OCI-LY7 (cell line): Measurements from ENCODE around the gene CDK5R1. TPM values are rescaled to one million over a fixed set of nuclear protein-coding genes. Genes with fewer than 3 reads are reported as not detected.

Experiments used
- BruUV-seq: library from RNA; stranded (reverse); fragments of 400-500 nt; replicated peaks from 2 replicates; lab custom pipeline; 2021; lab: Mats Ljungman, UMichigan
- CTCF ChIA-PET: fragments of 300-600 bp; sonication (Branson Sonifier 250); formaldehyde crosslinking; loops from one replicate; lab custom pipeline; 2022; ENCODE audit warnings: antibody characterized with exemption; ENCODE audit not compliant: unreplicated experiment; lab: Charles Lee
- POLR2A ChIA-PET: fragments of 300-600 bp; sonication (Branson Sonifier 250); formaldehyde crosslinking; loops from one replicate; lab custom pipeline; 2022; ENCODE audit warnings: antibody characterized with exemption; lab: Charles Lee
- DNase-seq: peaks from one replicate; pipeline ENCODE4 v3.0.0-alpha.2; 2015; ENCODE audit warnings: low spot score
- H2AFZ ChIP-seq: fragments of 200-600 bp; sonication (generic), shearing (Covaris generic); 2 replicates; pipeline ENCODE4 v1.6.1; 2014; ENCODE audit warnings: mild to moderate bottlenecking, antibody characterized with exemption, low read length, moderate library complexity
- H3K27ac ChIP-seq: fragments of 200-600 bp; sonication (generic); 2 replicates; pipeline ENCODE4 v1.5.1; 2014; ENCODE audit warnings: mixed run types, low read depth, mild to moderate bottlenecking, moderate library complexity, low read length, inconsistent platforms; ENCODE audit not compliant: poor library complexity, severe bottlenecking
- H3K36me3 ChIP-seq: fragments of 200-600 bp; sonication (generic); 2 replicates; pipeline ENCODE4 v1.6.1; 2014; ENCODE audit warnings: mild to moderate bottlenecking, antibody characterized with exemption, low read length, moderate library complexity, mixed read lengths; ENCODE audit not compliant: insufficient read depth
- H3K4me1 ChIP-seq: fragments of 200-600 bp; sonication (generic); 2 replicates; pipeline ENCODE4 v1.5.1; 2014; ENCODE audit warnings: mild to moderate bottlenecking, low read length; ENCODE audit not compliant: insufficient read depth, poor library complexity, severe bottlenecking
- H3K4me2 ChIP-seq: fragments of 200-600 bp; sonication (generic); 2 replicates; pipeline ENCODE4 v1.6.1; 2014; ENCODE audit warnings: mild to moderate bottlenecking, low read length
- H3K4me3 ChIP-seq: fragments of 200-600 bp; sonication (generic); 2 replicates; pipeline ENCODE4 v1.5.1; 2014; ENCODE audit warnings: mild to moderate bottlenecking, low read depth, low read length; ENCODE audit not compliant: poor library complexity, severe bottlenecking
- H3K79me2 ChIP-seq: fragments of 200-600 bp; sonication (generic); 2 replicates; pipeline ENCODE4 v1.6.1; 2016; ENCODE audit warnings: low read depth, mild to moderate bottlenecking, low read length, moderate library complexity, mixed read lengths; ENCODE audit not compliant: insufficient read depth
- H3K9me2 ChIP-seq: fragments of 200-600 bp; sonication (generic); 2 replicates; pipeline ENCODE4 v1.6.1; 2016; ENCODE audit warnings: mild to moderate bottlenecking, low read length, mixed read lengths; ENCODE audit not compliant: insufficient read depth
- H3K9me3 ChIP-seq: fragments of 200-600 bp; sonication (generic); 2 replicates; pipeline ENCODE4 v1.6.1; 2014; ENCODE audit warnings: mild to moderate bottlenecking, mixed run types, low read length, mixed read lengths
- H4K20me1 ChIP-seq: fragments of 200-600 bp; sonication (generic); 2 replicates; pipeline ENCODE4 v1.6.1; 2014; ENCODE audit warnings: mild to moderate bottlenecking, antibody characterized with exemption, low read length, moderate library complexity, mixed read lengths; ENCODE audit not compliant: insufficient read depth
- EZH2phosphoT487 ChIP-seq: fragments of 200-600 bp; sonication (generic); IDR thresholded peaks from 2 replicates; pipeline ENCODE4 v1.6.1; 2018; ENCODE audit warnings: low read depth, borderline replicate concordance, mild to moderate bottlenecking, mixed run types, antibody characterized with exemption, low read length, moderate library complexity, mixed read lengths
- intact Hi-C: fragments of 100-400 bp; cut with micrococcal nuclease; formaldehyde crosslinking; loops from one replicate; pipeline ENCODE4 v1.10.0; 2022; ENCODE audit not compliant: unreplicated experiment
- total RNA-seq, 2 experiments: library from RNA; depleted of rRNA in 1 of 2; stranded (reverse); fragments of >200 nt in 1 of 2; shearing (Covaris generic) in 1 of 2; gene quantifications; 2 replicates each; pipeline ENCODE4 v1.2.3, GENCODE V29; 2014 to 2022
- TF ChIP-seq, protein P1 (sequence below): fragments of 200-600 bp; sonication (generic); conservative IDR thresholded peaks from 2 replicates; pipeline ENCODE4 v1.5.1; 2014; ENCODE audit warnings: mild to moderate bottlenecking, antibody characterized with exemption, low read length, moderate library complexity, mixed read lengths

The CDK5R1 gene
- total RNA-seq, 2 experiments from 2014 or later, result 1.3 to 2.2 TPM

DNA sequence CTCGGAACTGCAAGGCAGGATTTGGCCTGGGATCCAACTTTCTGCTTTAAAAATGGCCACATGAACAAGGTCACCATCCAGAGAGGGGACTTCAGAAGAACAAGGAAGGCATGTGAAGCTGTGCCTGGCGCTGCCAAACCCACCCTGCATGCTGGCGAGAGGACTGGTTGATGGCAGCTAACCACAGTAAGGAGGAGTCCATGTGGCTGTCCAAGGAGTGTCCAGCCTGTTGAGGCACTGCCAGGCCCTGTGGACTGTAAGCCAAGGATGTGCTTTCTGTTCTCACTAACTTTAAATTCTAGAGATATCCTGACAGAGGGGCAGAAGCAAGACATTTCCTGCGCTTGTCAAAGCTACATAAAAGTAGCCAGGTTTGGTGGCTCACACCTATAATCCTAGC lies 40.4 kb downstream of the CDK5R1 start:
- no TSS peak for BruUV-seq
- no peaks in the 10 kb centered on the region for H3K36me3 ChIP-seq
- no peak overlapping the region for H3K4me2 ChIP-seq
- intact Hi-C loops, result no loop called here
- H3K4me1 ChIP-seq, result peaks cover 33% of the 10 kb centered on the region
- H2AFZ ChIP-seq, result no peak overlapping the region
- TF ChIP-seq, protein P1, sequence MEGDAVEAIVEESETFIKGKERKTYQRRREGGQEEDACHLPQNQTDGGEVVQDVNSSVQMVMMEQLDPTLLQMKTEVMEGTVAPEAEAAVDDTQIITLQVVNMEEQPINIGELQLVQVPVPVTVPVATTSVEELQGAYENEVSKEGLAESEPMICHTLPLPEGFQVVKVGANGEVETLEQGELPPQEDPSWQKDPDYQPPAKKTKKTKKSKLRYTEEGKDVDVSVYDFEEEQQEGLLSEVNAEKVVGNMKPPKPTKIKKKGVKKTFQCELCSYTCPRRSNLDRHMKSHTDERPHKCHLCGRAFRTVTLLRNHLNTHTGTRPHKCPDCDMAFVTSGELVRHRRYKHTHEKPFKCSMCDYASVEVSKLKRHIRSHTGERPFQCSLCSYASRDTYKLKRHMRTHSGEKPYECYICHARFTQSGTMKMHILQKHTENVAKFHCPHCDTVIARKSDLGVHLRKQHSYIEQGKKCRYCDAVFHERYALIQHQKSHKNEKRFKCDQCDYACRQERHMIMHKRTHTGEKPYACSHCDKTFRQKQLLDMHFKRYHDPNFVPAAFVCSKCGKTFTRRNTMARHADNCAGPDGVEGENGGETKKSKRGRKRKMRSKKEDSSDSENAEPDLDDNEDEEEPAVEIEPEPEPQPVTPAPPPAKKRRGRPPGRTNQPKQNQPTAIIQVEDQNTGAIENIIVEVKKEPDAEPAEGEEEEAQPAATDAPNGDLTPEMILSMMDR, result no peak
- no peak for TF ChIP-seq EZH2phosphoT487
- POLR2A ChIA-PET, result no interaction called here
- no peak overlapping the region for H3K4me3 ChIP-seq
- DNase-seq, result no peak
- no peak overlapping the region for H3K27ac ChIP-seq
- no peaks in the 10 kb centered on the region for H3K9me3 ChIP-seq
- H3K79me2 ChIP-seq, result no peaks in the 10 kb centered on the region
- CTCF ChIA-PET, result no interaction called here
- H3K9me2 ChIP-seq, result no peaks in the 10 kb centered on the region
- no peaks in the 10 kb centered on the region for H4K20me1 ChIP-seq

DNA sequence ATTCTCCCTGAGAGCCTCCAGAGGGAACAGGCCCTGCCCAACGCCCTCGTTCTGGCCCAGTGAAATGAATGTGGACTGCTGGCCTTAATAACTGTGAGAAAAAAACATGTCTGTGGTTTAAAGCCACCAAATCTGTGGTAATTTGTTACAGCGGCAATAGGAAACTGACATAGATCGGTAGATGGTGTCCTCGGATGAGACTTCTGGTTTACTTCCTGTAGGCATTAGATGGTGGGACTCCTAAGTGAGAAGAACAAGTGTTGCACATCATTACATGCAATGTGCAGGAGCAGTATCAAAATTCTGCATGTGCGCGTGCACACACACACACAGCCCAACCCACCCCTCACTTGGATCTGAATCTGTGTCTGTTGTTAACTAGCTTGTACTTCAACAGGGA lies 42.0 kb downstream of the CDK5R1 start:
- TF ChIP-seq, protein P1, result no peak
- TF ChIP-seq EZH2phosphoT487, result no peak
- peaks cover 16% of the 10 kb centered on the region for H3K4me1 ChIP-seq
- no peak for DNase-seq
- intact Hi-C loops, result no loop called here
- no peak overlapping the region for H2AFZ ChIP-seq
- no peak overlapping the region for H3K27ac ChIP-seq
- H4K20me1 ChIP-seq, result no peaks in the 10 kb centered on the region
- ChIA-PET CTCF (no interaction called here), POLR2A (no interaction called here)
- no peaks in the 10 kb centered on the region for H3K9me3 ChIP-seq
- no peak overlapping the region for H3K4me2 ChIP-seq
- no peaks in the 10 kb centered on the region for H3K79me2 ChIP-seq
- H3K9me2 ChIP-seq, result no peaks in the 10 kb centered on the region
- H3K36me3 ChIP-seq, result no peaks in the 10 kb centered on the region
- no TSS peak for BruUV-seq
- no peak overlapping the region for H3K4me3 ChIP-seq

DNA sequence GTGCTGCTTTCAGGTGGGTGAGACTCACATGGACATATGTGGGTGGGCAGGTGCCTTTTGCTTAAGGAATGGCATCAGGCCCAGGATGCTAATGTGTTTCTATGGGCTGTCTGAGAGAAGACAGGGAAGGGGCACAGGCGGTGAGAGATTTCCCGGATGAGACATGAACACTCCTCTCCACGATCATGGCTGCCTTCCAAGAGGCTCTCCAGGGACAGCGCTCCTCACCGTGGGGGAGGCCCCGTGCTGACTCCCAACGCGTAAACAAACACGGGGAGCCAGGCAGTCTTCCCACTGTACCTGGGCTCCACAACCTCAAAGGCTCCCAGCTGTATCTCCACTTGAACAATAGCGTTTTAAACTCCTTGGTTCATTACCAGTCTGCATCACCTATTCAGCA lies 42.8 kb downstream of the CDK5R1 start:
- BruUV-seq, result no TSS peak
- Histone ChIP-seq H3K27ac (no peak overlapping the region), H3K4me3 (no peak overlapping the region), H3K9me3 (no peaks in the 10 kb centered on the region), H3K4me2 (no peak overlapping the region), H3K79me2 (no peaks in the 10 kb centered on the region), H3K36me3 (no peaks in the 10 kb centered on the region), H3K9me2 (no peaks in the 10 kb centered on the region), H4K20me1 (no peaks in the 10 kb centered on the region), H2AFZ (no peak overlapping the region), H3K4me1 (peaks cover 8% of the 10 kb centered on the region)
- ChIA-PET CTCF (no interaction called here), POLR2A (no interaction called here)
- TF ChIP-seq, protein P1, result no peak
- TF ChIP-seq EZH2phosphoT487, result no peak
- intact Hi-C loops, result no loop called here
- no peak for DNase-seq
